IMR-90 (cell line): ENCODE data around the gene CYP4F22.

Source experiments
- BHLHE40 ChIP-seq: fragments of 150-350 bp; IDR thresholded peaks from 2 replicates; pipeline ENCODE4 v1.6.1; 2016; ENCODE audit warnings: mild to moderate bottlenecking, low read depth, low read length
- CEBPB ChIP-seq: IDR thresholded peaks from 2 replicates; pipeline ENCODE4 v1.6.1; 2012; ENCODE audit warnings: low read depth, low read length, improper control_type of control experiment
- CHD1 ChIP-seq: IDR thresholded peaks from 2 replicates; pipeline ENCODE4 v1.6.1; 2012; ENCODE audit warnings: low read depth, low read length, improper control_type of control experiment
- CTCF ChIP-seq: conservative IDR thresholded peaks from 2 replicates; pipeline ENCODE4 v1.5.1; 2012; ENCODE audit warnings: mild to moderate bottlenecking, low read depth, low read length, improper control_type of control experiment
- MXI1 ChIP-seq: IDR thresholded peaks from 2 replicates; pipeline ENCODE4 v1.6.1; 2012; ENCODE audit warnings: low read depth, mild to moderate bottlenecking, low read length, moderate library complexity, borderline replicate concordance
- POLR2A ChIP-seq: IDR thresholded peaks from 2 replicates; pipeline ENCODE4 v1.6.1; 2012; ENCODE audit warnings: mild to moderate bottlenecking, low read depth, low read length
- RAD21 ChIP-seq: IDR thresholded peaks from 2 replicates; pipeline ENCODE4 v1.6.1; 2012; ENCODE audit warnings: low read length, improper control_type of control experiment
- RCOR1 ChIP-seq: IDR thresholded peaks from 2 replicates; pipeline ENCODE4 v1.6.1; 2012; ENCODE audit warnings: mild to moderate bottlenecking, low read length, improper control_type of control experiment; ENCODE audit not compliant: insufficient replicate concordance
- RFX5 ChIP-seq: IDR thresholded peaks from 2 replicates; pipeline ENCODE4 v1.8.0; 2012; ENCODE audit warnings: low read depth, mild to moderate bottlenecking, low read length, moderate library complexity
- SMC3 ChIP-seq: fragments of 150-350 bp; IDR thresholded peaks from 2 replicates; pipeline ENCODE4 v1.6.1; 2016; ENCODE audit warnings: low read depth, mild to moderate bottlenecking, antibody characterized with exemption, low read length, moderate library complexity
- USF2 ChIP-seq: fragments of 150-350 bp; IDR thresholded peaks from 2 replicates; pipeline ENCODE4 v1.6.1; 2017; ENCODE audit warnings: mild to moderate bottlenecking, antibody characterized with exemption, low read length, low read depth

- TF ChIP-seq CTCF = no peak
- TF ChIP-seq POLR2A = no peak
- no peak for TF ChIP-seq RCOR1
- no peak for TF ChIP-seq CEBPB
- TF ChIP-seq BHLHE40 = no peak
- TF ChIP-seq RFX5 = no peak
- no peak for TF ChIP-seq SMC3
- no peak for TF ChIP-seq CHD1
- TF ChIP-seq RAD21 = no peak
- TF ChIP-seq MXI1 = no peak
- no peak for TF ChIP-seq USF2
Observed at GRCh38 chr19:15588265-15588664, 79.9 kb downstream of the CYP4F22 start.
